Sciatic nerve (tissue), 2 donors: ENCODE data around the gene TMEM269. TPM values are rescaled to one million over a fixed set of nuclear protein-coding genes. Genes with fewer than 3 reads are reported as not detected.

Experiments used
- ATAC-seq: fragments of 200-7000 bp; cut with Tn5 transposase; one replicate; pipeline ENCODE4 v1.9.1; 2020; ENCODE audit warnings: mild to moderate bottlenecking, moderate library complexity
- DNase-seq: peaks from one replicate; pipeline ENCODE4 v3.0.0-alpha.2; 2020; ENCODE audit warnings: low spot score
- intact Hi-C: fragments of 100-400 bp; cut with DNase I; formaldehyde crosslinking; loops from one replicate; pipeline ENCODE4 v1.14.2; 2022
- total RNA-seq: library from RNA; stranded (reverse); fragmentation: NEBNext Ultra II Directional; extraction: Animal tissue kit (Norgen Biotek cat#: 25700); gene quantifications from one replicate; pipeline ENCODE4 v1.2.1, GENCODE V29; 2021
- donor health status: DM: no; HTN: no; CAD: no.
- donor health status: DM: no; HTN: no; CAD: no.

The TMEM269 gene, protein sequence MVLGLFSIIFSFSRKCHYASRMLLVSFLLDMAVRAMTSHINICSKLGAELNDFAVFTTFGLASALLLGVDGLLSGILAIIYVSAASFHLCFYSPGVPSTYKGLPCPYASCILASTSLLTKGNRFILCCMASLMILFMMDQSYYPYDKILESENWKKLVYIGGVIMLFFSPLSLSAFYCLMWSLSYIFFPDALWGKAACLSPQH
- 0.31 TPM for total RNA-seq

DNA sequence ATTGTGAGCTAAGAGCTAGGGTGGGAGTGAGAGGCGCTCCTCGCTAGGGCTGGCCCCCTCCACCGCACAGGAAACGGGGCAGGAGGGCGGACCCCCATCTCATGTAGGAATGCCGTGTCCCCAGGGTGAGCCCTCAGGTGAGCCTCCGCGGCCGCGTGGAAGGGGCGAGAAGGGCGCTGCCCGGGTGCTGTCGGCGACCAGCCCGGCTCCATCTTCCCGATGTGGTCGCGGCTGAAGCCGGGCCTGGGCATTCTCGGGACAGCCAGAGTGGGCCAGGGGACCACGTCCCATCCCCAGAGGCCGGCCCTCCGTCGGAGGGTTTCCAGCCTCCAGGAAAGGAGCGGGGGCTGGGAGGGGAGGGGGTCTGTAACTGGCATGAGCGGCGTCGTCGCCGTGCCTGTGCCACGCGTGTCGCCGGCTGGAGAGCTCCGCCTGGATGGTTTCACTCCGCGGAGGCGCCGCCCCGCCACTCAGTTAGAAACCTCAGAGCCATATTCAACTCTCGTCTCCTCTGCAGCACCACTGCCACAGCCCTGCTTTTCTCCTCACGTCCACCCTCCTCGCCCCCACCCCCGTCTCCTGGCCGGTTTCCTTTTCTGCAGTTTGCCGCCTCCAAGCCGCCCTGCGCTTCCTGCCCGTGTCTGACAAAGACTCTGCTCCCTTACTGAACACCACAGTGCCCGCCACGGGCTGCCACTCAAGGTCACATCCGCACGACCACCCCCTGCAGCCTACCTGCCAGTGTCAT lies at the start of gene TMEM269:
TMEM269 (plus strand) TSS at position 46 of the 748 bp plus-strand sequence. CDS start 4,903 bp downstream, outside the sequence.
- ATAC-seq (peak; percentile 65), DNase-seq (peak; percentile 62)
- intact Hi-C loops, result no loop called here

DNA sequence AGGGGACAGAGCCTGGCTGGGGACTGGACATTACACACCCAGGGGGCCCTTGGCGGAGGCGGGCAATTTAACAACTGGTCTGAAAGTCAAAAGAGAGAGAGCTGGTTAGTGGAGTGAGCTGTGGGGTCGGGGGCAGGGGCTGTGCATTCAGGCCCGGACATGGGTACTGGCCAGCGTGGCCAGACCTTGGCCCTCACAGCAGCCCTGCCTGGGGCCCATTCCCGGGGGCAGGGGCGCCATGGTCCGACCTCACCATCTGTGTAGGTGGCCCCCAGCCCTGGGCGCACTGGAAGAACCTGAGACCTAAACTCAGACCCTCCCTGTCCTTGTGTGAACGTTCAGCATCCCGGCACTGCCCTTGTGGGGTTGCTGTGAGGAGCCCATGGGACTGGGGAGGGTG lies 49.7 kb upstream of the TMEM269 start:
- DNase-seq (no peak), ATAC-seq (no peak)
- intact Hi-C loops, result no loop called here

DNA sequence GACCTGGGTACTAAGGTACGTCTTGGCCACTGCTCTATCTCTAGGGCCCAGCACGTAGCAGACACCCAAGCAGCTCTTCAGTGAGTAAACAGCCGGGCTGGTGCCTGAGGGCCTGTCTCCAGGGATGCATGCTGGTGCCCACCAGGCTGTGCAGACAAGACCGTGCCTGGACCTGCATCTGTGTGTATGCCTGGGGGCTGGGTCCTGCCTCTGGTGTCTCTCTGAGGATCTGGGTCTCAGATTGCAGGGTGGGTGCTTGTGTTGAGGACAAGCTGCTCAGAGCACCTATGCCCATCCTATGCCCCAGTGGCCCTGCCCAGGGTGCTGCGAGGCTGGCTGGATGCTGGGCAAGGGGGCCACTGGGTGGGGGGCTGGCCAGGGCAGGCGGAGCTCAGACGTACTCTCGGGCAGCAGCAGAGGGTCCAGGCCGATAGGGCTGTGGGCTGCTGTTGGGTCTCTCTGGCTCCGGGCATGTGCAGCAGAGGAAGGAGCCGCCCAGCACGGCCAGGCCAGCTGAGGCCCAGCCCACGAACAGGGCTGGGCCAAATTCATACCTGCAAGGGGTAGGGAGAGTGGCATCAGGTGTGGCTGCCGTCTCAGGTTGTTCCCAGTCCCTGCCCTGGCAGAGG lies 49.2 kb upstream of the TMEM269 start:
- intact Hi-C loops, result no loop called here
- ATAC-seq (no peak), DNase-seq (no peak)

- no peak for DNase-seq
- no peak for ATAC-seq
- intact Hi-C loops, result no loop called here
Observed at GRCh38 chr1:42736152-42736551, 48.6 kb upstream of the TMEM269 start.

GRCh38 chr1:42736571-42737200 lies 48.1 kb upstream of the TMEM269 start:
- no peak for ATAC-seq
- intact Hi-C loops, result no loop called here
- DNase-seq, result no peak

DNA sequence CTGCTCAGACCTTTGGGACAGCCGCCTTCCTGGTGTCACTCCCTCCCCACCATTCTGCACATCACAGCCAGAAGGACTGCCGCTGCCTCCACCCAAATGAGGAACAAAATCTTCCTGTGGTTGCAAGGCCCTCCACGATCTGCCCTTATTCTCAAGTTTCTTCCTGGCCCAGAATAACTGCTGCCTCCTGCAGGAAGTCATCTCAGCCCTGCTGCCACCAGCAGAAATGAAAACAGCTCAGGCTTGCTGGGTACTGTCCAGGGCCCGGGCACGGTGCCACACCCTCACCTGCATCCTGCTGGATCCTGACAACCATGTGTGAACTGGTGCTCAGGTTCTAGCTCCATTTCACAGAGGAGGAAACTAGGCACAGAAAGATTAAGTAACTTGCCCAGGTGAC lies 47.5 kb upstream of the TMEM269 start:
- intact Hi-C loops, result no loop called here
- no peak for ATAC-seq
- DNase-seq, result no peak

DNA sequence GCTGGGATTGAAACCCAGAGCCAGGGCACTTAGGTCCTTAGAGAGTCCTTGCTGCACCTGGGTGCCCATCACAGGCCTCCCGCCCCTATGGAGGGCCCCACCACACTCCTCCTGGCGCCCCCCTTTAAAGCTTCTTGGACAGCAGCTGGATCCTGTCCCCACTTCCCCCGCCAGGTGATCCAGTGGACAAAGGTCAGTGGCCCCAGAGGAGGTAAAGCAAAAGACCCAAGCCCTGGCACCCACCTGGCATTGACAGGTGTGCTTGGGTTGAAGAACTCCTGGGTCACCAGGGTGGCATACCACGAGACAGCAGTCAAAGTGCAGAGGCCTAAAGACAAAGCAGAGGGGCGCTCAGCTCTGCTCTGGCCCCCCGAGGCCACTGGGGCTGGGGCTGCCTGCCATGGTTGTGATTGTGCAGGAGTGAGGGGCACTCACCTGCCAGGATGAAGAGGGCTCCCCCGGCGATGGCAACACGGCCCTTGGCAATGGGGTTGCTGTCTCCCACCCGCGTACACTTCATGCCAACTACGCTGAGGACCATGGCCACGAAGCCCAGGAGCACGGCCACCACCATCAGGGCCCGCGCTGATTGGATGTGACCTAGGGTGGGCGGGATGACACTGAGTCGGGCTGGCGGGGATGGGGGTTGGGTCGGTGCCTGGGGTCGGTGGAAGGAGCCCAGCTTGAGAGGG lies 46.7 kb upstream of the TMEM269 start:
- DNase-seq, result no peak
- intact Hi-C loops, result no loop called here
- ATAC-seq, result no peak

- no peak for ATAC-seq
- intact Hi-C loops, result no loop called here
- DNase-seq, result no peak
Observed at GRCh38 chr1:42738678-42739226, 46.0 kb upstream of the TMEM269 start.

- DNase-seq (peak; percentile 75), ATAC-seq (peak; percentile 72)
- intact Hi-C loops, result loop anchor here (10.0 kb wide), 2 partner anchors 75 to 155 kb away; no protein-coding TSS in a partner anchor
Observed at GRCh38 chr1:42739753-42740700, 44.8 kb upstream of the TMEM269 start, which contains the start of gene CLDN19. Gene CLDN19 (minus strand): TSS chr1:42740236. CDS start chr1:42740063, 173 bp downstream.

DNA sequence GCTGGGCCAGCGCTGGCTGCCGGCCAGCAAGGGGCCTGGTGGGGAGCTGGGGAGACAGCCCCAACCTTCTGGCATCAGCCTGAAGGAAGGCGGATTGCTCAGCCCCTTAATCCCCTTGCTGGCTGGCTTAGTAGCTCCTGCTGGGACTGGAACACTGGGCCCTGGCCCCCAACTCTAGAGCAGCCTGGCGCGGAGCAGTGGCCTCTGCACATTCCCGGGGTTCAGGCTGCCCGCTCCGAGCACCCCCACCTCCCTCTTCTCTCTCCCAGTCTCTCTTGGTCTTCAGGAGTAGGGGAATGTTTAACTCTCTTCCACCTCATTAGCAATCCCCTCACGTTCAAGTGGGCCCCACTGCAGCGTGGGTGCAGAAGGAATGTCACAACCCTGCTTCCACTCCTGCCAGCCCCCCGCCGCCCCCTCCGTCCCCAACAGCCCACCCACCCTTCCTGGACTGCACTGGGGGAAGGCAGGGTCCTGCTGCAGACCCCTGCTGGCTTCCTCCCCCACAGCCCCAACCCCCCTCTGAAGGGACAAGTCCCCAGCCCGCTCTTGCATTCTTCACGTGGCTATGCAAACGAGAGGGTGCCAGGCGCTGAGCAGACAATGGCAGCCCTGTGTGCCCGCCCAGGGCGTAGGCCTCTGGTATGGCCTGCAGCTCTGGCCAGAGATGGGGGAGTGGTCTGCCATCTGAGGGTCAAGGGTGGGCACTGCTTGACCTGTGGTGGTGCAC lies 43.8 kb upstream of the TMEM269 start:
- intact Hi-C loops, result loop anchor here (10.0 kb wide), 2 partner anchors 76 to 156 kb away; no protein-coding TSS in a partner anchor
- no peak for DNase-seq
- peak; percentile 68 for ATAC-seq

GRCh38 chr1:42741706-42742105 lies 43.1 kb upstream of the TMEM269 start:
- intact Hi-C loops, result loop anchor here (10.0 kb wide), 2 partner anchors 77 to 157 kb away; no protein-coding TSS in a partner anchor
- no peak for ATAC-seq

GRCh38 chr1:42742141-42742540 lies 42.6 kb upstream of the TMEM269 start:
- DNase-seq (no peak), ATAC-seq (no peak)
- intact Hi-C loops, result loop anchor here (10.0 kb wide), 2 partner anchors 77 to 157 kb away; no protein-coding TSS in a partner anchor

More at GRCh38 chr1:42741706-42742105, 43.1 kb upstream of the TMEM269 start:
- DNase-seq, result no peak

DNA sequence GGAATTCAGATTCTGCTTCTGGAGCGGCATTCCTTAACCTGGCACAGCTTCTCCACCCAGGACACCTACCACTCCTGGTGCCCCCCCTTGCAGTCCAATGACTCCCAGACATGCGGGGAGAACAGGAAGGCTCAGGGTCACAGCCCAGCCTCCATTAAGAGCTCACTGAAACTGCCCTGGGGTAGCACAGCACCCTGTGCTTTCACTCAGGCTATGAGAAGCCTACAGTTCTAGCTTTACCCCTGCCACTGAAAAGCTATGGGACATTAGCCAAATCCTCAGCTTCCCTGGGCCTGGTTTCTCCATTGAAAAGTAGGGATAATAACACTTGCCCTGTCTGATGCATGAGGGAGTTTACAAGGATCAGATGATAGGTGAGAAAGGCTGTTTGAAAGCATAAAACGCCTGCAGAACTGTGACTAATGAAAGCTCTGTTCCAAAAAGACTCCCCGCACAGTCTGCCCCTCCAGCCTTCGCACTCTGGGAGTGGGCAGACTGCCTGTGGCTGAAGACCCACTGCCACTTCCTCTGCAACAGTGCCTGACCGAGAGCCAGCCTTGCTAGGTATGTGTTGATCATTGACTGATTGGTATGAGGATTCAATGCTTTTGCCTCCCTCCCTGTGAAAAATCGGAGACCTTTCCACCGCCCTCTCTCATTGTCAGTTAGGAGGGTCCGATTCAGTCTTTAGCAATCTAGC lies 42.0 kb upstream of the TMEM269 start:
- peak; percentile 41 for DNase-seq
- intact Hi-C loops, result loop anchor here (10.0 kb wide), 2 partner anchors 78 to 158 kb away; no protein-coding TSS in a partner anchor
- no peak for ATAC-seq

- intact Hi-C loops, result loop anchor here (10.0 kb wide), 2 partner anchors 79 to 159 kb away; no protein-coding TSS in a partner anchor
- peak; percentile 27 for DNase-seq
Observed at GRCh38 chr1:42743317-42744147, 41.3 kb upstream of the TMEM269 start.

GRCh38 chr1:42744148-42744413 lies 40.7 kb upstream of the TMEM269 start:
- ATAC-seq, result no peak
- DNase-seq, result no peak
- intact Hi-C loops, result loop anchor here (10.0 kb wide), 2 partner anchors 79 to 159 kb away; no protein-coding TSS in a partner anchor

More at GRCh38 chr1:42743317-42744147, 41.3 kb upstream of the TMEM269 start:
- ATAC-seq, result no peak
